ENCODE results near the gene SLC25A1.

DNA sequence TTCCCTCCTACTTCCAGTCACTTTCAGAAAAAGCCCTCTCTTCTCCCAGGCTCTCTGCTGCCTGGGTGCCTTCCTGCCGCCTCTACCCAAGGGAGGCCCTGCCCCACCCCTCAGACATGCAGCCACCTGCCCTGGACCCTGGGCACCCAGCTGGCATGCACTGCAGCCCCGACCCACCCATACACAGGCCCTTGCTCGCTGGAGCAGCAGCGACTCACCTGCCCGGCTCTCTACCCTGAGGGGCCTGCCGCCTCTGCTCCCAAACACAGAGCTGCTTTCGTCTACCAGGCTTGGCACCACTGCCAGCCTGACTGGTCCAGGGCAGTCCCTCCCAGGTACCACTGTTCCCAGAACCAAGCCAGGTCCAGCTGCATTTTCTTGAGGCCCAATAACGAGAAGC, 48.7 kb downstream of the SLC25A1 start:
- no peak for TF ChIP-seq GATA1 (IDR thresholded peaks at IDR 0.05; ENCODE audit: low read depth, low read length)
- no peak for TF ChIP-seq POLR2A (IDR thresholded peaks at IDR 0.05; ENCODE audit: low read length)

Measured in erythroblast (primary cell).